Measurements from ENCODE around the gene CDC25C.
"Not testable (repeated sequence)": the region's sequence is repeated elsewhere in the genome, so short reads cannot be mapped to it uniquely, and the experiment has no call there.

The CDC25C gene

GRCh38 chr5:138346889-138347288 is 15.3 kb upstream of the CDC25C start:
- DNase-seq (ENCODE audit: low spot score) = no peak

- DNase-seq (ENCODE audit: low spot score) = no peak
These were observed 13.5 kb upstream of the CDC25C start for GRCh38 chr5:138344887-138345622.

GRCh38 chr5:138340008-138340407 is 8.4 kb upstream of the CDC25C start:
- DNase-seq (ENCODE audit: low spot score) = no peak

- no peak for DNase-seq (ENCODE audit: low spot score)
These were observed 7.9 kb upstream of the CDC25C start for GRCh38 chr5:138339464-138339863.

GRCh38 chr5:138339091-138339456 is 7.5 kb upstream of the CDC25C start:
- DNase-seq (ENCODE audit: low spot score) = no peak

GRCh38 chr5:138338411-138339090 is 6.9 kb upstream of the CDC25C start:
- DNase-seq (ENCODE audit: low spot score) = no peak

- peak; percentile 93 for DNase-seq (ENCODE audit: low spot score)
These were observed 6.2 kb upstream of the CDC25C start, which contains the start of gene FAM53C for GRCh38 chr5:138337685-138338410. TSS of gene FAM53C (plus strand) at chr5:138338266. CDS start at chr5:138341336, 3,070 bp downstream.

- DNase-seq (ENCODE audit: low spot score) = no peak
These were observed 5.5 kb upstream of the CDC25C start for GRCh38 chr5:138336952-138337684.

GRCh38 chr5:138334867-138335447 is 3.4 kb upstream of the CDC25C start:
- DNase-seq (ENCODE audit: low spot score) = peak; percentile 69

- DNase-seq (ENCODE audit: low spot score) = peak; percentile 43
These were observed 673 bp downstream of the CDC25C start for GRCh38 chr5:138330813-138331448.

- DNase-seq (ENCODE audit: low spot score) = not testable (repeated sequence)
These were observed 13.4 kb downstream of the CDC25C start for GRCh38 chr5:138318211-138318610.

- DNase-seq (ENCODE audit: low spot score) = no peak
These were observed 15.2 kb downstream of the CDC25C start for GRCh38 chr5:138316355-138316754.

GRCh38 chr5:138315751-138316278 is 15.8 kb downstream of the CDC25C start:
- no peak for DNase-seq (ENCODE audit: low spot score)

GRCh38 chr5:138305797-138306196 is 25.8 kb downstream of the CDC25C start:
- no peak for DNase-seq (ENCODE audit: low spot score)

GRCh38 chr5:138303372-138303771 is 28.2 kb downstream of the CDC25C start:
- peak; percentile 19 for DNase-seq (ENCODE audit: low spot score)

- DNase-seq (ENCODE audit: low spot score) = no peak
These were observed 42.3 kb downstream of the CDC25C start for GRCh38 chr5:138289296-138289695.

- no peak for DNase-seq (ENCODE audit: low spot score)
These were observed 44.4 kb downstream of the CDC25C start for GRCh38 chr5:138287246-138287645.

- peak; percentile 51 for DNase-seq (ENCODE audit: low spot score)
These were observed 48.5 kb downstream of the CDC25C start for GRCh38 chr5:138282920-138283742.

- no peak for DNase-seq (ENCODE audit: low spot score)
These were observed 50.7 kb downstream of the CDC25C start for GRCh38 chr5:138280915-138281314.

- no peak for DNase-seq (ENCODE audit: low spot score)
These were observed 55.1 kb downstream of the CDC25C start for GRCh38 chr5:138276402-138277054.
